ENCODE measurements around the gene BRD3. TPM values are rescaled to one million over a fixed set of nuclear protein-coding genes. Genes with fewer than 3 reads are reported as not detected.

Gene BRD3
- total RNA-seq, 4 donors from 2014 or later, result 10.8 to 21.5 (median 16.5) TPM

- Histone ChIP-seq H3K9me3 (no peaks in the 10 kb centered on the region), H3K4me1 (no peaks in the 10 kb centered on the region), H3K36me3 (peaks cover 0 to 75% of the 10 kb centered on the region in 2 donors), H3K27ac (no peak overlapping the region), H3K4me3 (no peak overlapping the region), H3K27me3 (no peaks in the 10 kb centered on the region)
- in situ Hi-C loops (cut with MboI; ENCODE audit: low sequenced_read_pairs in 4 of 4), result no loop called here
- intact Hi-C loops (cut with DNase I; ENCODE audit: low total_unique reads), result no loop called here
- DNase-seq (no peak), ATAC-seq (no peak)
- TF ChIP-seq CTCF (IDR thresholded peaks at IDR 0.05 in 4 of 5, conservative IDR thresholded peaks at IDR 0.05 in 1 of 5) (no peak), POLR2A (IDR thresholded peaks at IDR 0.05) (no peak)
These were observed 34.2 kb downstream of the BRD3 start for GRCh38 chr9:134033516-134034214.

- Histone ChIP-seq H3K9me3 (no peaks in the 10 kb centered on the region), H3K27ac (no peak overlapping the region), H3K36me3 (peaks cover 0 to 75% of the 10 kb centered on the region in 2 donors), H3K4me3 (no peak overlapping the region), H3K4me1 (no peaks in the 10 kb centered on the region), H3K27me3 (no peaks in the 10 kb centered on the region)
- DNase-seq (no peak), ATAC-seq (no peak)
- in situ Hi-C loops (cut with MboI; ENCODE audit: low sequenced_read_pairs in 4 of 4) (no loop called here), intact Hi-C loops (cut with DNase I; ENCODE audit: low total_unique reads) (no loop called here)
- TF ChIP-seq CTCF (IDR thresholded peaks at IDR 0.05 in 4 of 5, conservative IDR thresholded peaks at IDR 0.05 in 1 of 5), result no peak
- no peak for TF ChIP-seq POLR2A (IDR thresholded peaks at IDR 0.05)
These were observed 35.2 kb downstream of the BRD3 start for GRCh38 chr9:134032456-134033222.

GRCh38 chr9:134031783-134032182 lies 36.0 kb downstream of the BRD3 start:
- Histone ChIP-seq H3K4me1 (no peaks in the 10 kb centered on the region), H3K27me3 (no peaks in the 10 kb centered on the region), H3K27ac (no peak overlapping the region), H3K9me3 (no peaks in the 10 kb centered on the region), H3K4me3 (no peak overlapping the region), H3K36me3 (peaks cover 0 to 74% of the 10 kb centered on the region in 2 donors)
- no peak for TF ChIP-seq POLR2A (IDR thresholded peaks at IDR 0.05)
- TF ChIP-seq CTCF (IDR thresholded peaks at IDR 0.05 in 4 of 5, conservative IDR thresholded peaks at IDR 0.05 in 1 of 5), result no peak
- ATAC-seq (no peak), DNase-seq (no peak)
- intact Hi-C loops (cut with DNase I; ENCODE audit: low total_unique reads) (no loop called here), in situ Hi-C loops (cut with MboI; ENCODE audit: low sequenced_read_pairs in 4 of 4) (no loop called here)

- H3K4me3 ChIP-seq, result no peak overlapping the region
- DNase-seq (no peak), ATAC-seq (no peak)
- H3K9me3 ChIP-seq, result no peaks in the 10 kb centered on the region
- no peak overlapping the region for H3K27ac ChIP-seq
- TF ChIP-seq CTCF (IDR thresholded peaks at IDR 0.05 in 4 of 5, conservative IDR thresholded peaks at IDR 0.05 in 1 of 5), result no peak
- no peak for TF ChIP-seq POLR2A (IDR thresholded peaks at IDR 0.05)
- H3K36me3 ChIP-seq, result peaks cover 0 to 65% of the 10 kb centered on the region in 2 donors
- no peaks in the 10 kb centered on the region for H3K27me3 ChIP-seq
- in situ Hi-C loops (cut with MboI; ENCODE audit: low sequenced_read_pairs in 4 of 4) (no loop called here), intact Hi-C loops (cut with DNase I; ENCODE audit: low total_unique reads) (no loop called here)
- H3K4me1 ChIP-seq, result peaks cover 3 to 4% of the 10 kb centered on the region in 2 donors
These were observed 36.9 kb downstream of the BRD3 start for GRCh38 chr9:134030821-134031470.
